ENCODE results near the gene SGMS1.

GRCh38 chr10:50419091-50419490, 204.7 kb downstream of the SGMS1 start:
- no peak for TF ChIP-seq CTCF (IDR thresholded peaks at IDR 0.05)
- TF ChIP-seq POLR2AphosphoS5 (IDR thresholded peaks at IDR 0.05) = no peak

Data from breast epithelium (tissue), 3 donors.